OCI-LY7 (cell line): Measurements from ENCODE around the gene JPH2.

ENCODE experiments used
- CTCF ChIP-seq: fragments of 200-600 bp; sonication (generic); conservative IDR thresholded peaks from 2 replicates; pipeline ENCODE4 v1.5.1; 2014; ENCODE audit warnings: mild to moderate bottlenecking, antibody characterized with exemption, low read length, moderate library complexity, mixed read lengths
- EZH2phosphoT487 ChIP-seq: fragments of 200-600 bp; sonication (generic); IDR thresholded peaks from 2 replicates; pipeline ENCODE4 v1.6.1; 2018; ENCODE audit warnings: low read depth, borderline replicate concordance, mild to moderate bottlenecking, mixed run types, antibody characterized with exemption, low read length, moderate library complexity, mixed read lengths

- no peak for TF ChIP-seq CTCF
- TF ChIP-seq EZH2phosphoT487: no peak
These were observed 19.1 kb upstream of the JPH2 start for GRCh38 chr20:44206132-44206531.
